ENCODE results near the gene ABHD2. TPM values are rescaled to one million over a fixed set of nuclear protein-coding genes. Genes with fewer than 3 reads are reported as not detected.

ABHD2 gene
- total and polyA plus RNA-seq, 2 experiments from 2014 or later: 5.2 to 15.2 TPM

DNA sequence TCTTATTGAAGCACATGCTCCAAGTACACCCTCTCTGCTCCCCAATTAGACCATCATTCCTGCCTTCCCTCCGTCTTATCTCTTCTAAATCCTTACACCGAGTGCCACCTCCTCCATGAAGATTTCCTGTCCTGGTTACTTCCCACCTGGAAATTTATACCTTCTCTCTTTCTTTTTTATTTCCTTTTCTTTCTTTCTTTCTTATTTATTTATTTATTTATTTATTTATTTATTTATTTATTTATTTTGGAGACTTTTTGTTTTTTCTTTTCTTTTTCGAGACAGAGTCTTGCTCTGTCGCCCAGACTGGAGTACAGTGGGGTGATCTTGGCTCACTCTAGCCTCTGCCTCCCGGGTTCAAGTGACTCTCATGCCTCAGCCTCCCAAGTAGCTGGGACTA, 45.9 kb upstream of the ABHD2 start:
- peaks cover 5% of the 10 kb centered on the region for H3K27me3 Mint-ChIP-seq (ENCODE audit: insufficient read depth, low read depth, poor library complexity)
- Histone ChIP-seq H3K27me3 (ENCODE audit: insufficient read depth) (no peaks in the 10 kb centered on the region), H3F3A (replicated peaks; ENCODE audit: low read depth) (no peaks in the 10 kb centered on the region), H3K4me1 (ENCODE audit: insufficient read depth) (no peaks in the 10 kb centered on the region), H4K20me1 (replicated peaks; ENCODE audit: insufficient read depth) (no peaks in the 10 kb centered on the region), H2AFZ (no peak overlapping the region), H3K36me3 (ENCODE audit: insufficient read depth) (no peaks in the 10 kb centered on the region), H3K4me2 (no peak overlapping the region), H3K27ac (ENCODE audit: low read depth) (no peak overlapping the region), H3K9me2 (ENCODE audit: insufficient read depth) (no peaks in the 10 kb centered on the region), H3K79me2 (replicated peaks; ENCODE audit: insufficient read depth) (no peaks in the 10 kb centered on the region), H3K4me3 (no peak overlapping the region)
- H3K27ac Mint-ChIP-seq: no peak overlapping the region
- H3K36me3 Mint-ChIP-seq (ENCODE audit: low read depth): peaks cover 4% of the 10 kb centered on the region; the same call in 2 of the 3 replicates
- H3K4me1 Mint-ChIP-seq: peaks cover 3% of the 10 kb centered on the region; the same call in 1 of the 3 replicates
- no peak for DNase-seq (ENCODE audit: low spot score)
- ATAC-seq: no peak
- H3K4me3 Mint-ChIP-seq: no peak overlapping the region; the same call in 2 of the 3 replicates
- peaks cover 7% of the 10 kb centered on the region; the same call in 1 of the 3 replicates for H3K9me3 Mint-ChIP-seq
- no peak for TF ChIP-seq ZNF114 (CRISPR knock-in tag; IDR thresholded peaks at IDR 0.05)
- TF ChIP-seq STAT1 (IDR thresholded peaks at IDR 0.05; ENCODE audit: unreplicated experiment): no peak
- TF ChIP-seq POLR2AphosphoS5 (IDR thresholded peaks at IDR 0.05; ENCODE audit: low read depth): no peak
- TF ChIP-seq, protein P1, sequence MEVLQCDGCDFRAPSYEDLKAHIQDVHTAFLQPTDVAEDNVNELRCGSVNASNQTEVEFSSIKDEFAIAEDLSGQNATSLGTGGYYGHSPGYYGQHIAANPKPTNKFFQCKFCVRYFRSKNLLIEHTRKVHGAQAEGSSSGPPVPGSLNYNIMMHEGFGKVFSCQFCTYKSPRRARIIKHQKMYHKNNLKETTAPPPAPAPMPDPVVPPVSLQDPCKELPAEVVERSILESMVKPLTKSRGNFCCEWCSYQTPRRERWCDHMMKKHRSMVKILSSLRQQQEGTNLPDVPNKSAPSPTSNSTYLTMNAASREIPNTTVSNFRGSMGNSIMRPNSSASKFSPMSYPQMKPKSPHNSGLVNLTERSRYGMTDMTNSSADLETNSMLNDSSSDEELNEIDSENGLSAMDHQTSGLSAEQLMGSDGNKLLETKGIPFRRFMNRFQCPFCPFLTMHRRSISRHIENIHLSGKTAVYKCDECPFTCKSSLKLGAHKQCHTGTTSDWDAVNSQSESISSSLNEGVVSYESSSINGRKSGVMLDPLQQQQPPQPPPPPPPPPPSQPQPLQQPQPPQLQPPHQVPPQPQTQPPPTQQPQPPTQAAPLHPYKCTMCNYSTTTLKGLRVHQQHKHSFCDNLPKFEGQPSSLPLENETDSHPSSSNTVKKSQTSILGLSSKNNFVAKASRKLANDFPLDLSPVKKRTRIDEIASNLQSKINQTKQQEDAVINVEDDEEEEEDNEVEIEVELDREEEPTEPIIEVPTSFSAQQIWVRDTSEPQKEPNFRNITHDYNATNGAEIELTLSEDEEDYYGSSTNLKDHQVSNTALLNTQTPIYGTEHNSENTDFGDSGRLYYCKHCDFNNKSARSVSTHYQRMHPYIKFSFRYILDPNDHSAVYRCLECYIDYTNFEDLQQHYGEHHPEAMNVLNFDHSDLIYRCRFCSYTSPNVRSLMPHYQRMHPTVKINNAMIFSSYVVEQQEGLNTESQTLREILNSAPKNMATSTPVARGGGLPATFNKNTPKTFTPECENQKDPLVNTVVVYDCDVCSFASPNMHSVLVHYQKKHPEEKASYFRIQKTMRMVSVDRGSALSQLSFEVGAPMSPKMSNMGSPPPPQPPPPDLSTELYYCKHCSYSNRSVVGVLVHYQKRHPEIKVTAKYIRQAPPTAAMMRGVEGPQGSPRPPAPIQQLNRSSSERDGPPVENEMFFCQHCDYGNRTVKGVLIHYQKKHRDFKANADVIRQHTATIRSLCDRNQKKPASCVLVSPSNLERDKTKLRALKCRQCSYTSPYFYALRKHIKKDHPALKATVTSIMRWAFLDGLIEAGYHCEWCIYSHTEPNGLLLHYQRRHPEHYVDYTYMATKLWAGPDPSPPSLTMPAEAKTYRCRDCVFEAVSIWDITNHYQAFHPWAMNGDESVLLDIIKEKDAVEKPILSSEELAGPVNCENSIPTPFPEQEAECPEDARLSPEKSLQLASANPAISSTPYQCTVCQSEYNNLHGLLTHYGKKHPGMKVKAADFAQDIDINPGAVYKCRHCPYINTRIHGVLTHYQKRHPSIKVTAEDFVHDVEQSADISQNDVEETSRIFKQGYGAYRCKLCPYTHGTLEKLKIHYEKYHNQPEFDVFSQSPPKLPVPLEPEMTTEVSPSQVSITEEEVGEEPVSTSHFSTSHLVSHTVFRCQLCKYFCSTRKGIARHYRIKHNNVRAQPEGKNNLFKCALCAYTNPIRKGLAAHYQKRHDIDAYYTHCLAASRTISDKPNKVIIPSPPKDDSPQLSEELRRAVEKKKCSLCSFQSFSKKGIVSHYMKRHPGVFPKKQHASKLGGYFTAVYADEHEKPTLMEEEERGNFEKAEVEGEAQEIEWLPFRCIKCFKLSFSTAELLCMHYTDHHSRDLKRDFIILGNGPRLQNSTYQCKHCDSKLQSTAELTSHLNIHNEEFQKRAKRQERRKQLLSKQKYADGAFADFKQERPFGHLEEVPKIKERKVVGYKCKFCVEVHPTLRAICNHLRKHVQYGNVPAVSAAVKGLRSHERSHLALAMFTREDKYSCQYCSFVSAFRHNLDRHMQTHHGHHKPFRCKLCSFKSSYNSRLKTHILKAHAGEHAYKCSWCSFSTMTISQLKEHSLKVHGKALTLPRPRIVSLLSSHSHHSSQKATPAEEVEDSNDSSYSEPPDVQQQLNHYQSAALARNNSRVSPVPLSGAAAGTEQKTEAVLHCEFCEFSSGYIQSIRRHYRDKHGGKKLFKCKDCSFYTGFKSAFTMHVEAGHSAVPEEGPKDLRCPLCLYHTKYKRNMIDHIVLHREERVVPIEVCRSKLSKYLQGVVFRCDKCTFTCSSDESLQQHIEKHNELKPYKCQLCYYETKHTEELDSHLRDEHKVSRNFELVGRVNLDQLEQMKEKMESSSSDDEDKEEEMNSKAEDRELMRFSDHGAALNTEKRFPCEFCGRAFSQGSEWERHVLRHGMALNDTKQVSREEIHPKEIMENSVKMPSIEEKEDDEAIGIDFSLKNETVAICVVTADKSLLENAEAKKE (CRISPR knock-in tag; IDR thresholded peaks at IDR 0.05): no peak
- TF ChIP-seq ZNF331 (CRISPR knock-in tag; IDR thresholded peaks at IDR 0.05; ENCODE audit: low read depth): no peak
- TF ChIP-seq, protein P2, sequence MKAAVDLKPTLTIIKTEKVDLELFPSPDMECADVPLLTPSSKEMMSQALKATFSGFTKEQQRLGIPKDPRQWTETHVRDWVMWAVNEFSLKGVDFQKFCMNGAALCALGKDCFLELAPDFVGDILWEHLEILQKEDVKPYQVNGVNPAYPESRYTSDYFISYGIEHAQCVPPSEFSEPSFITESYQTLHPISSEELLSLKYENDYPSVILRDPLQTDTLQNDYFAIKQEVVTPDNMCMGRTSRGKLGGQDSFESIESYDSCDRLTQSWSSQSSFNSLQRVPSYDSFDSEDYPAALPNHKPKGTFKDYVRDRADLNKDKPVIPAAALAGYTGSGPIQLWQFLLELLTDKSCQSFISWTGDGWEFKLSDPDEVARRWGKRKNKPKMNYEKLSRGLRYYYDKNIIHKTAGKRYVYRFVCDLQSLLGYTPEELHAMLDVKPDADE (IDR thresholded peaks at IDR 0.05): no peak
- no peak for TF ChIP-seq JUNB (IDR thresholded peaks at IDR 0.05; ENCODE audit: unreplicated experiment)
- TF ChIP-seq, protein P3, sequence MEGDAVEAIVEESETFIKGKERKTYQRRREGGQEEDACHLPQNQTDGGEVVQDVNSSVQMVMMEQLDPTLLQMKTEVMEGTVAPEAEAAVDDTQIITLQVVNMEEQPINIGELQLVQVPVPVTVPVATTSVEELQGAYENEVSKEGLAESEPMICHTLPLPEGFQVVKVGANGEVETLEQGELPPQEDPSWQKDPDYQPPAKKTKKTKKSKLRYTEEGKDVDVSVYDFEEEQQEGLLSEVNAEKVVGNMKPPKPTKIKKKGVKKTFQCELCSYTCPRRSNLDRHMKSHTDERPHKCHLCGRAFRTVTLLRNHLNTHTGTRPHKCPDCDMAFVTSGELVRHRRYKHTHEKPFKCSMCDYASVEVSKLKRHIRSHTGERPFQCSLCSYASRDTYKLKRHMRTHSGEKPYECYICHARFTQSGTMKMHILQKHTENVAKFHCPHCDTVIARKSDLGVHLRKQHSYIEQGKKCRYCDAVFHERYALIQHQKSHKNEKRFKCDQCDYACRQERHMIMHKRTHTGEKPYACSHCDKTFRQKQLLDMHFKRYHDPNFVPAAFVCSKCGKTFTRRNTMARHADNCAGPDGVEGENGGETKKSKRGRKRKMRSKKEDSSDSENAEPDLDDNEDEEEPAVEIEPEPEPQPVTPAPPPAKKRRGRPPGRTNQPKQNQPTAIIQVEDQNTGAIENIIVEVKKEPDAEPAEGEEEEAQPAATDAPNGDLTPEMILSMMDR (conservative IDR thresholded peaks at IDR 0.05; ENCODE audit: low read depth in 2 of 2): no peak
- TF ChIP-seq NANOG (IDR thresholded peaks at IDR 0.05; ENCODE audit: borderline replicate concordance): no peak

All from GM23338 (cell line).